ENCODE results near the gene PRKACA.

DNA sequence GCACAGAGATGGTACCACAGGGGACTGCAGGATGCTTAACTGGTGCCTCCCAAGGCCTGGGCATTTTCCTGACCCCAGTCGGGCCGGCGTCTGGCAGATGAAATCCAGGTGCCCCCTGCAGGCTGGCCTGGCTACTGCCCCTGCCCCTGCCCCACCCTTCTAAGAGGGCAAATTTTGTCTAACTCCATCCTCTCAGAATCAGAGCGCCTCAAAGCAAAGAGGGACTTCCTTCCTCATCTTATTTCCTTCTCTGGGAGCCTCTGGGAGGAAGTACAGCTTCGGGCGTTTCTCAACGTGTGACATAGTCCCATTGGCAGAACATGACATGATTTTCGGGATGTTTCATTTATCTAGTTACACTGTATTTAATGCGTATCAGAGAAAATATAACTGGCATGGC lies 2.7 kb downstream of the PRKACA start:
- TF ChIP-seq POLR2A (IDR thresholded peaks at IDR 0.05; ENCODE audit: low read length) (no peak), GATA1 (IDR thresholded peaks at IDR 0.05; ENCODE audit: low read depth, low read length) (no peak)

Data from erythroblast (primary cell).